Neural cell (in vitro differentiated cells): Measurements from ENCODE around the gene SELENOI. TPM values are rescaled to one million over a fixed set of nuclear protein-coding genes. Genes with fewer than 3 reads are reported as not detected.

Experiments
- H2AFZ ChIP-seq: fragments of 200-600, 300-800 bp; sonication (generic), shearing (Covaris generic); 2 replicates; pipeline ENCODE4 v1.6.0; 2014; ENCODE audit warnings: low read depth, mild to moderate bottlenecking, antibody characterized with exemption, low read length, moderate library complexity
- H3F3A ChIP-seq: fragments of 200-600 bp; shearing (Covaris generic); 2 replicates; pipeline ENCODE4 v1.6.1; 2016; ENCODE audit warnings: mild to moderate bottlenecking, moderate library complexity, mixed read lengths, antibody characterized with exemption, low read length; ENCODE audit not compliant: insufficient read depth, poor library complexity, severe bottlenecking
- H3K27ac ChIP-seq: fragments of 200-600, 300-800 bp; sonication (generic), shearing (Covaris generic); 2 replicates; pipeline ENCODE4 v1.5.1; 2014; ENCODE audit warnings: mild to moderate bottlenecking, low read length, moderate library complexity
- H3K27me3 ChIP-seq: fragments of 300-800, 200-600 bp; sonication (generic), shearing (Covaris generic); 2 replicates; pipeline ENCODE4 v1.6.0; 2014; ENCODE audit warnings: mild to moderate bottlenecking, low read depth, low read length, moderate library complexity; ENCODE audit not compliant: insufficient read depth
- H3K36me3 ChIP-seq: fragments of 300-800, 200-600 bp; sonication (generic), shearing (Covaris generic); 2 replicates; pipeline ENCODE4 v1.5.1; 2014; ENCODE audit warnings: mild to moderate bottlenecking, antibody characterized with exemption, low read length, moderate library complexity; ENCODE audit not compliant: insufficient read depth
- H3K4me2 ChIP-seq: fragments of 300-800, 200-600 bp; sonication (generic), shearing (Covaris generic); 2 replicates; pipeline ENCODE4 v1.6.0; 2014; ENCODE audit warnings: mild to moderate bottlenecking, low read length
- H3K4me3 ChIP-seq: fragments of 300-800, 200-600 bp; sonication (generic), shearing (Covaris generic); 2 replicates; pipeline ENCODE4 v1.5.1; 2014; ENCODE audit warnings: mild to moderate bottlenecking, low read length, moderate library complexity
- H3K79me2 ChIP-seq: fragments of 200-600 bp; shearing (Covaris generic); replicated peaks from 2 replicates; pipeline ENCODE4 v1.6.0; 2014; ENCODE audit warnings: mild to moderate bottlenecking, low read length, moderate library complexity; ENCODE audit not compliant: insufficient read depth
- H3K9ac ChIP-seq: fragments of 300-800, 200-600 bp; sonication (generic), shearing (Covaris generic); 2 replicates; pipeline ENCODE4 v1.6.1; 2016; ENCODE audit warnings: mild to moderate bottlenecking, low read length, mixed read lengths
- H3K9me2 ChIP-seq: fragments of 200-600 bp; shearing (Covaris generic); 2 replicates; pipeline ENCODE4 v1.6.1; 2016; ENCODE audit warnings: mild to moderate bottlenecking, low read length, mixed read lengths; ENCODE audit not compliant: insufficient read depth
- H3K9me3 ChIP-seq: fragments of 200-600, 300-800 bp; sonication (generic), shearing (Covaris generic); 2 replicates; pipeline ENCODE4 v1.6.1; 2016; ENCODE audit warnings: mild to moderate bottlenecking, mixed run types, low read length, moderate library complexity, mixed read lengths
- H4K20me1 ChIP-seq: fragments of 200-600 bp; shearing (Covaris generic); 2 replicates; pipeline ENCODE4 v1.6.1; 2016; ENCODE audit warnings: mild to moderate bottlenecking, mixed run types; ENCODE audit not compliant: insufficient read depth
- CTCF ChIP-seq: fragments of 450-650 bp; IDR thresholded peaks from 2 replicates; pipeline ENCODE4 v1.5.1; 2014; ENCODE audit warnings: antibody characterized with exemption, mild to moderate bottlenecking, moderate library complexity; ENCODE audit not compliant: poor library complexity, severe bottlenecking
- EP300 ChIP-seq: fragments of 450-650 bp; conservative IDR thresholded peaks from 2 replicates; pipeline ENCODE4 v1.6.1; 2014; ENCODE audit warnings: antibody characterized with exemption, mild to moderate bottlenecking, moderate library complexity; ENCODE audit not compliant: poor library complexity, severe bottlenecking
- EZH2 ChIP-seq: fragments of 200-600, 300-800 bp; shearing (Covaris generic), sonication (generic); IDR thresholded peaks from 2 replicates; pipeline ENCODE4 v1.6.1; 2014; ENCODE audit warnings: antibody characterized with exemption, low read length, borderline replicate concordance, mild to moderate bottlenecking; ENCODE audit not compliant: insufficient read depth, poor library complexity, severe bottlenecking
- MXI1 ChIP-seq: fragments of 450-650 bp; conservative IDR thresholded peaks from 2 replicates; pipeline ENCODE4 v1.6.1; 2014; ENCODE audit warnings: antibody characterized with exemption, mild to moderate bottlenecking; ENCODE audit not compliant: poor library complexity, severe bottlenecking
- POLR2AphosphoS5 ChIP-seq: IDR thresholded peaks from 2 replicates; pipeline ENCODE4 v1.6.1; 2012
- RAD21 ChIP-seq: fragments of 450-650 bp; conservative IDR thresholded peaks from 2 replicates; pipeline ENCODE4 v1.6.1; 2014; ENCODE audit warnings: antibody characterized with exemption, mild to moderate bottlenecking, moderate library complexity
- REST ChIP-seq: IDR thresholded peaks from 2 replicates; pipeline ENCODE4 v1.6.1; 2012; ENCODE audit warnings: borderline replicate concordance
- SMC3 ChIP-seq: fragments of 450-650 bp; conservative IDR thresholded peaks from 2 replicates; pipeline ENCODE4 v1.6.1; 2014; ENCODE audit warnings: antibody characterized with exemption, mild to moderate bottlenecking, moderate library complexity; ENCODE audit not compliant: poor library complexity
- TAF1 ChIP-seq: IDR thresholded peaks from 2 replicates; pipeline ENCODE4 v1.6.1; 2012; ENCODE audit warnings: low read depth
- polyA plus RNA-seq: library from polyadenylated mRNA; depleted of rRNA; stranded (reverse); fragments of >200 nt; gene quantifications from 2 replicates; pipeline ENCODE4 v1.2.3, GENCODE V29; 2014

Gene SELENOI
- polyA plus RNA-seq, 1 donor from 2014 or later: 25.2 TPM

GRCh38 chr2:26422947-26423629 is 77.1 kb downstream of the SELENOI start:
- Histone ChIP-seq H3K36me3 (no peaks in the 10 kb centered on the region), H3F3A (no peaks in the 10 kb centered on the region), H3K9me3 (no peaks in the 10 kb centered on the region), H3K27me3 (no peaks in the 10 kb centered on the region), H4K20me1 (no peaks in the 10 kb centered on the region), H3K4me3 (no peak overlapping the region), H3K79me2 (no peaks in the 10 kb centered on the region), H3K9ac (no peak overlapping the region), H3K9me2 (no peaks in the 10 kb centered on the region), H2AFZ (no peak overlapping the region), H3K4me2 (no peak overlapping the region), H3K27ac (no peak overlapping the region)
- TF ChIP-seq SMC3 (no peak), EP300 (no peak)

- Histone ChIP-seq H4K20me1 (no peaks in the 10 kb centered on the region), H3K9me3 (no peaks in the 10 kb centered on the region), H3K4me2 (no peak overlapping the region), H3K9ac (no peak overlapping the region), H3K79me2 (no peaks in the 10 kb centered on the region), H3K27ac (no peak overlapping the region), H2AFZ (no peak overlapping the region), H3K4me3 (no peak overlapping the region), H3K27me3 (no peaks in the 10 kb centered on the region), H3F3A (no peaks in the 10 kb centered on the region), H3K36me3 (no peaks in the 10 kb centered on the region), H3K9me2 (no peaks in the 10 kb centered on the region)
- no peak for TF ChIP-seq REST
- no peak for TF ChIP-seq SMC3
- TF ChIP-seq CTCF: no peak
- no peak for TF ChIP-seq POLR2AphosphoS5
- TF ChIP-seq TAF1: no peak
Observed at GRCh38 chr2:26423750-26424149, 77.8 kb downstream of the SELENOI start.

GRCh38 chr2:26424221-26424620 is 78.3 kb downstream of the SELENOI start:
- Histone ChIP-seq H3K9me2 (no peaks in the 10 kb centered on the region), H3K27me3 (no peaks in the 10 kb centered on the region), H3K4me2 (no peak overlapping the region), H3F3A (no peaks in the 10 kb centered on the region), H3K36me3 (no peaks in the 10 kb centered on the region), H4K20me1 (no peaks in the 10 kb centered on the region), H3K9ac (no peak overlapping the region), H3K4me3 (no peak overlapping the region), H3K79me2 (no peaks in the 10 kb centered on the region), H3K9me3 (no peaks in the 10 kb centered on the region), H3K27ac (no peak overlapping the region), H2AFZ (no peak overlapping the region)
- no peak for TF ChIP-seq EZH2
- no peak for TF ChIP-seq SMC3
- no peak for TF ChIP-seq CTCF
- no peak for TF ChIP-seq MXI1
- no peak for TF ChIP-seq POLR2AphosphoS5
- TF ChIP-seq RAD21: no peak
- no peak for TF ChIP-seq TAF1
- no peak for TF ChIP-seq REST
- no peak for TF ChIP-seq EP300
